Epithelial cell of umbilical artery (primary cell): ENCODE measurements around the gene LINC00237. TPM values are rescaled to one million over a fixed set of nuclear protein-coding genes. Genes with fewer than 3 reads are reported as not detected.

Experiments used
- total RNA-seq: library from RNA; depleted of rRNA; stranded (reverse); fragments of >200 nt; gene quantifications from 2 replicates; pipeline ENCODE4 v1.2.3, GENCODE V29; 2014

The LINC00237 gene
- not detected in 2 replicates for total RNA-seq

GRCh38 chr20:21106171-21107017, at the start of gene LINC00237:
TSS of gene LINC00237 (minus strand) at chr20:21106358.

DNA sequence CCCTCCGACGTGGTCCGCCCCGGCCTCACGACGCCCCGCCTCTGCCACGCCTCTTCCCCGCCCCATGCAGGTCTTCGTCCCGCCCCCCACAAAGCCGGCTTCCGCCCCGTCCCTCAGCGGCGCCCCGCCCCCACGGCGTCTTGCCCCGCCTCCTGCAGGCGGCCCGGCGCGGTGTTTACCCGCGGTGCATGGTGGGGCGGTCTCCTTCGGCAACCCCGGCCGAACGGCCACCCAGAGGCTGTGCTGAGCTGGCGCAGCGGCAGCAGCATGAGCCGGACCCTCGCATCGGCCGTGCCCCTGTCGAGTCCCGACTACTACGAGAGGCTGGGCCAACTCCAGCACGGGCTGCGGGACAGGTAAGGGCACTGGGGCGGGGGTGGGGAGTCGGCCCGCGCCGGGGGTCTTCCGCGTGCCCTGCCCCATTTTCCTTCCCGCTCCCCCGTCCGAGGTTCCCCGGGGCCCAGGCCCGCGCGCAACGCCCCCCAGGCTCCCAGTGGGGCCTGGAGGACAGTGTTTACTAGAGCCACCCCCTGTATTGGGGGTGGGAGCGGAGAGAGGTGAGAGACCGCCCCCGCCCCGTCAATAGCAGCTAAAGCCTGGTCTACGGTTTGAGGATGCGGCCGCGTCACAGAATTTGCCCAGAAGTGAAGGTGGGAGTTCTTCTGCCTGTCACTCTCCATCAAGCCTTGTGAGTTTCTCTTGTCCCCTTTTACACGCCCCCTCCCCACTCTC, 19.9 kb upstream of the LINC00237 start, which contains the start of gene KIZ:
TSS of gene KIZ (plus strand) at position 234 of the 732 bp plus-strand sequence. CDS start at position 268, 34 bp downstream.

Other genes with a start within 250 kb of the LINC00237 start
- gene KIZ, start 19.7 kb upstream of the LINC00237 start, total RNA-seq, result 5.6 and 6.8 TPM in 2 replicates
- 106 and 109 TPM in 2 replicates for gene XRN2, start 197.0 kb upstream of the LINC00237 start, total RNA-seq